IMR-90 (cell line): ENCODE data around the gene ADAM30. TPM values are rescaled to one million over a fixed set of nuclear protein-coding genes. Genes with fewer than 3 reads are reported as not detected.

Experiments used
- ATAC-seq: fragments of 200-7000 bp; cut with Tn5 transposase; 2 replicates; pipeline ENCODE4 v1.9.1; 2020; ENCODE audit warnings: low read depth, mild to moderate bottlenecking, moderate library complexity
- BruUV-seq: library from RNA; stranded (reverse); fragments of 400-500 nt; replicated peaks from 2 replicates; lab custom pipeline; 2021; lab: Mats Ljungman, UMichigan
- CTCF ChIA-PET: fragments of 300-600 bp; formaldehyde crosslinking; extraction: SDS; loops from one replicate; lab custom pipeline; 2021; ENCODE audit warnings: antibody characterized with exemption; lab: Yijun Ruan, JAX
- POLR2A ChIA-PET: fragments of 300-600 bp; sonication (Branson Sonifier 250); formaldehyde crosslinking; loops from one replicate; lab custom pipeline; 2022; ENCODE audit warnings: antibody characterized with exemption; ENCODE audit not compliant: unreplicated experiment; lab: Charles Lee
- DNase-seq: peaks from one replicate; pipeline ENCODE4 v3.0.0; 2013
- H2AFZ ChIP-seq: replicated peaks from 2 replicates; pipeline ENCODE3; 2013; ENCODE audit warnings: low read length, mild to moderate bottlenecking; ENCODE audit not compliant: poor library complexity
- H2AK5ac ChIP-seq: 2 replicates; pipeline ENCODE4 v1.6.1; 2013; ENCODE audit warnings: low read depth, low read length, inconsistent platforms
- H2AK9ac ChIP-seq: replicated peaks from 2 replicates; pipeline ENCODE3; 2013; ENCODE audit warnings: mild to moderate bottlenecking, low read depth, low read length, moderate library complexity; ENCODE audit not compliant: poor library complexity
- H2BK120ac ChIP-seq: 2 replicates; pipeline ENCODE4 v1.6.1; 2013; ENCODE audit warnings: low read depth, low read length, inconsistent platforms
- H2BK15ac ChIP-seq: 3 replicates; pipeline ENCODE4 v1.6.1; 2013; ENCODE audit warnings: low read depth, low read length, inconsistent platforms
- H2BK20ac ChIP-seq: 2 replicates; pipeline ENCODE4 v1.6.1; 2013; ENCODE audit warnings: low read depth, mild to moderate bottlenecking, inconsistent platforms, low read length, moderate library complexity
- H2BK5ac ChIP-seq: 2 replicates; pipeline ENCODE4 v1.6.1; 2013; ENCODE audit warnings: mild to moderate bottlenecking, low read depth, low read length, inconsistent platforms; ENCODE audit not compliant: poor library complexity, severe bottlenecking
- H3K14ac ChIP-seq: replicated peaks from 2 replicates; pipeline ENCODE4 v1.6.1; 2013; ENCODE audit warnings: low read depth, low read length, inconsistent platforms
- H3K18ac ChIP-seq: 2 replicates; pipeline ENCODE4 v1.6.1; 2013; ENCODE audit warnings: low read depth, low read length, control low read depth
- H3K23ac ChIP-seq: 2 replicates; pipeline ENCODE4 v1.6.1; 2013; ENCODE audit warnings: low read depth, low read length, inconsistent platforms
- H3K27ac ChIP-seq: 2 replicates; pipeline ENCODE4 v1.5.1; 2013; ENCODE audit warnings: mild to moderate bottlenecking, control low read depth, low read length; ENCODE audit not compliant: insufficient read depth
- H3K27me3 ChIP-seq: 2 replicates; pipeline ENCODE4 v1.6.1; 2013; ENCODE audit warnings: low read length; ENCODE audit not compliant: control insufficient read depth, insufficient read depth
- H3K36me3 ChIP-seq: 2 replicates; pipeline ENCODE4 v1.6.1; 2013; ENCODE audit warnings: low read length, mixed read lengths; ENCODE audit not compliant: control insufficient read depth, insufficient read depth
- H3K4ac ChIP-seq: 2 replicates; pipeline ENCODE4 v1.6.1; 2013; ENCODE audit warnings: low read depth, low read length, inconsistent platforms
- H3K4me1 ChIP-seq: 2 replicates; pipeline ENCODE4 v1.6.1; 2013; ENCODE audit warnings: low read length, mixed read lengths; ENCODE audit not compliant: control insufficient read depth, insufficient read depth
- H3K4me2 ChIP-seq: 2 replicates; pipeline ENCODE4 v1.6.1; 2013; ENCODE audit warnings: low read depth, mild to moderate bottlenecking, control low read depth, low read length, moderate library complexity
- H3K4me3 ChIP-seq: 2 replicates; pipeline ENCODE4 v1.5.1; 2013; ENCODE audit warnings: low read depth, mild to moderate bottlenecking, control low read depth, low read length, moderate library complexity; ENCODE audit not compliant: insufficient read depth
- H3K56ac ChIP-seq: 2 replicates; pipeline ENCODE4 v1.6.1; 2013; ENCODE audit warnings: low read length, inconsistent platforms; ENCODE audit not compliant: insufficient read depth; ENCODE audit errors: extremely low read depth
- H3K79me1 ChIP-seq, 2 experiments: 2 replicates each; pipeline ENCODE4 v1.6.1; 2013; ENCODE audit warnings: low read length in 2 of 2, inconsistent platforms in 1 of 2, low read depth in 1 of 2
- H3K9ac ChIP-seq: 2 replicates; pipeline ENCODE4 v1.6.1; 2013; ENCODE audit warnings: low read depth, low read length, control low read depth
- H3K9me1 ChIP-seq: 2 replicates; pipeline ENCODE4 v1.6.1; 2013; ENCODE audit warnings: low read length, inconsistent platforms; ENCODE audit not compliant: insufficient read depth
- H3K9me3 ChIP-seq: 2 replicates; pipeline ENCODE4 v1.6.1; 2013; ENCODE audit warnings: low read length; ENCODE audit not compliant: control insufficient read depth, insufficient read depth
- H4K20me1 ChIP-seq: 2 replicates; pipeline ENCODE4 v1.6.1; 2013; ENCODE audit warnings: low read length, inconsistent platforms; ENCODE audit not compliant: insufficient read depth
- H4K5ac ChIP-seq: 2 replicates; pipeline ENCODE4 v1.6.1; 2013; ENCODE audit warnings: mild to moderate bottlenecking, low read depth, low read length, control low read depth
- H4K8ac ChIP-seq, 2 experiments: 2 replicates each; pipeline ENCODE4 v1.6.1; 2013; ENCODE audit warnings: low read depth in 2 of 2, low read length in 2 of 2, control low read depth in 1 of 2, inconsistent platforms in 1 of 2
- H4K91ac ChIP-seq: 2 replicates; pipeline ENCODE4 v1.6.1; 2013; ENCODE audit warnings: low read depth, low read length, inconsistent platforms; ENCODE audit not compliant: insufficient read depth
- BHLHE40 ChIP-seq: fragments of 150-350 bp; IDR thresholded peaks from 2 replicates; pipeline ENCODE4 v1.6.1; 2016; ENCODE audit warnings: mild to moderate bottlenecking, low read depth, low read length
- CHD1 ChIP-seq: IDR thresholded peaks from 2 replicates; pipeline ENCODE4 v1.6.1; 2012; ENCODE audit warnings: low read depth, low read length, improper control_type of control experiment
- FOS ChIP-seq: fragments of 150-350 bp; IDR thresholded peaks from 2 replicates; pipeline ENCODE4 v1.6.1; 2016; ENCODE audit warnings: low read depth, low read length
- MAFK ChIP-seq: IDR thresholded peaks from 2 replicates; pipeline ENCODE4 v1.6.1; 2012; ENCODE audit warnings: low read depth, low read length, improper control_type of control experiment
- MAZ ChIP-seq: IDR thresholded peaks from 2 replicates; pipeline ENCODE4 v1.6.1; 2012; ENCODE audit warnings: low read depth, mild to moderate bottlenecking, low read length, improper control_type of control experiment, moderate library complexity, borderline replicate concordance
- MXI1 ChIP-seq: IDR thresholded peaks from 2 replicates; pipeline ENCODE4 v1.6.1; 2012; ENCODE audit warnings: low read depth, mild to moderate bottlenecking, low read length, moderate library complexity, borderline replicate concordance
- NFE2L2 ChIP-seq: fragments of 150-350 bp; IDR thresholded peaks from 2 replicates; pipeline ENCODE4 v1.6.1; 2016; ENCODE audit warnings: low read depth, mild to moderate bottlenecking, low read length
- POLR2A ChIP-seq: IDR thresholded peaks from 2 replicates; pipeline ENCODE4 v1.6.1; 2012; ENCODE audit warnings: mild to moderate bottlenecking, low read depth, low read length
- RAD21 ChIP-seq: IDR thresholded peaks from 2 replicates; pipeline ENCODE4 v1.6.1; 2012; ENCODE audit warnings: low read length, improper control_type of control experiment
- RCOR1 ChIP-seq: IDR thresholded peaks from 2 replicates; pipeline ENCODE4 v1.6.1; 2012; ENCODE audit warnings: mild to moderate bottlenecking, low read length, improper control_type of control experiment; ENCODE audit not compliant: insufficient replicate concordance
- RFX5 ChIP-seq: IDR thresholded peaks from 2 replicates; pipeline ENCODE4 v1.8.0; 2012; ENCODE audit warnings: low read depth, mild to moderate bottlenecking, low read length, moderate library complexity
- SMC3 ChIP-seq: fragments of 150-350 bp; IDR thresholded peaks from 2 replicates; pipeline ENCODE4 v1.6.1; 2016; ENCODE audit warnings: low read depth, mild to moderate bottlenecking, antibody characterized with exemption, low read length, moderate library complexity
- WGBS, 2 experiments: methylation state at CpG; one replicate each; pipeline versions ENCODE4 v1.1.5 to v1.1.7; 2013; ENCODE audit warnings: missing lambda C conversion rate in 2 of 2; ENCODE audit not compliant: insufficient read length in 1 of 2; ENCODE audit errors: extremely low coverage in 2 of 2; 5-methylcytosine and 5-hydroxymethylcytosine counted together
- dilution Hi-C: fragments of 300-500 bp; cut with HindIII; formaldehyde crosslinking; loops from one replicate; pipeline ENCODE4 v1.14.3; 2018; ENCODE audit warnings: low sequenced_read_pairs; ENCODE audit not compliant: unreplicated experiment
- in situ Hi-C: fragments of 300-500 bp; cut with MboI; formaldehyde crosslinking; loops from 3 replicates; pipeline ENCODE4 v1.14.3; 2019; ENCODE audit warnings: low sequenced_read_pairs, inconsistent platforms, mixed read lengths
- intact Hi-C: fragments of 100-400 bp; cut with micrococcal nuclease; formaldehyde crosslinking; loops from 2 replicates; pipeline ENCODE4 v1.10.0; 2022
- polyA plus RNA-seq, 3 experiments: library from polyadenylated mRNA; depleted of rRNA; stranded (reverse); fragments of >200 nt; gene quantifications; 2 replicates each; pipeline ENCODE4 v1.2.3, GENCODE V29; 2012; ENCODE audit warnings: low replicate concordance in 1 of 3
- total RNA-seq: library from RNA; depleted of rRNA; stranded (reverse); fragments of >200 nt; gene quantifications from 2 replicates; pipeline ENCODE4 v1.2.3, GENCODE V29; 2012
- TF ChIP-seq, protein P1 (sequence below): fragments of 150-350 bp; IDR thresholded peaks from 2 replicates; pipeline ENCODE4 v1.6.1; 2017; ENCODE audit warnings: mild to moderate bottlenecking, antibody characterized with exemption, low read length, low read depth
- TF ChIP-seq, protein P2 (sequence below): fragments of 150-350 bp; IDR thresholded peaks from 2 replicates; pipeline ENCODE4 v1.6.1; 2016; ENCODE audit warnings: low read depth, mild to moderate bottlenecking, low read length, moderate library complexity, borderline replicate concordance
- TF ChIP-seq, protein P3 (sequence below): conservative IDR thresholded peaks from 2 replicates; pipeline ENCODE4 v1.5.1; 2012; ENCODE audit warnings: mild to moderate bottlenecking, low read depth, low read length, improper control_type of control experiment

The ADAM30 gene
- total and polyA plus RNA-seq, 2 of the 4 experiments (the other 2 are of a cell fraction): not detected

DNA sequence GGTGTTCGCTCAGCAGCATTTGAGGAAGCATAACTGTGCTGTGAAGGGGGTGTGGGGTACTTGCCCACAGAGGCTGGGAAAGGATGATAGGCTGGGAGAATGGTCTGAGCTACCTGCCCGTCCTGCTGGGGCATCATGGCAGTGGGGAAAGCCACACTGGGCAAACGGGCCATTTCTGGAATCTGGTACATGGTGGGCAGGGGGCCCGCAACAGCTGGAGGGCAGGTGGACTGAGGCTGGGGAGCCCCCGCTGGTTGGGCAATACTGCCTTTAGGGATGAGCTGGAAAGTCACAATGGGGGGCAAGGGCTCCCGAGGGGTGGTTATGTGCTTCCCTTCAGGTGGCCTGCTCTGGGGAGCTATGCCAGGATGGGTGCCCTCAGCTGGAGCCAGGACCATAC lies 19.2 kb upstream of the ADAM30 start (continued):
- no peak for TF ChIP-seq NFE2L2
- TF ChIP-seq CHD1: no peak
- no peak for TF ChIP-seq SMC3

DNA sequence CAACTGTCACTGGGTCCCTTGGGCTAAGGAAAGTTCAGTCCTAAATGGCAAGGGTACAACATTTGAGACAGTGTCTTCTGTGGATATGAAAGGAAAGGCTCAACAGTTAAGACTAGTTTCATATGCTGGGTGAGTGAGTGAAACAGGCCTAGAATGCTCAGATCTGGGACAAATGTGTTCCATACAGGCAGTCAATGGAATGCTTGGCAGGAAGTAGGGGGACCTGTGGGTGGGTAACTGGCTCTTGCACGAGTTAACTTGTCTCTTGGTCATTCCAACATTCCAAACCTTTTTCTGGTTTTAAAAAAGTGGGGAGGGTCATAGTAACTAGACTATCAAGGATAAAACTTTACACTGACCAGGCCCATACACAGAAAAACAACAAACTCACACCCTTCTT lies 17.8 kb upstream of the ADAM30 start:
- H3K27ac ChIP-seq: no peak overlapping the region
- CTCF ChIA-PET: no interaction called here
- no peak for DNase-seq

More for the DNA sequence above, 17.8 kb upstream of the ADAM30 start:
- Histone ChIP-seq H3K18ac (no peak overlapping the region), H3K79me1 (peaks cover 0 to 17% of the 10 kb centered on the region in 2 experiments; a peak in 2 of 4 replicates), H4K91ac (no peak overlapping the region), H3K4me1 (no peaks in the 10 kb centered on the region), H2BK20ac (no peak overlapping the region), H2BK15ac (no peak overlapping the region), H3K56ac (no peak overlapping the region), H2AFZ (no peak overlapping the region), H2BK120ac (no peak overlapping the region), H4K5ac (no peak overlapping the region), H3K27me3 (no peaks in the 10 kb centered on the region), H3K23ac (no peak overlapping the region), H3K36me3 (peaks cover 39% of the 10 kb centered on the region), H2BK5ac (no peak overlapping the region), H3K4ac (no peak overlapping the region), H2AK5ac (no peak overlapping the region), H4K8ac (no peak overlapping the region), H2AK9ac (no peak overlapping the region), H3K4me2 (no peak overlapping the region), H4K20me1 (no peaks in the 10 kb centered on the region), H3K9ac (no peak overlapping the region), H3K9me3 (no peaks in the 10 kb centered on the region), H3K9me1 (peaks cover 14% of the 10 kb centered on the region; the same call in 1 of the 2 replicates), H3K4me3 (no peak overlapping the region), H3K14ac (no peak overlapping the region)
- in situ Hi-C loops (no loop called here), intact Hi-C loops (no loop called here), dilution Hi-C loops (no loop called here)
- no CpG with 5 or more reads among the region's 1 CpG for WGBS, 2 experiments
- POLR2A ChIA-PET: no interaction called here
- BruUV-seq: no TSS peak
- no peak for TF ChIP-seq CHD1
- TF ChIP-seq, protein P1, sequence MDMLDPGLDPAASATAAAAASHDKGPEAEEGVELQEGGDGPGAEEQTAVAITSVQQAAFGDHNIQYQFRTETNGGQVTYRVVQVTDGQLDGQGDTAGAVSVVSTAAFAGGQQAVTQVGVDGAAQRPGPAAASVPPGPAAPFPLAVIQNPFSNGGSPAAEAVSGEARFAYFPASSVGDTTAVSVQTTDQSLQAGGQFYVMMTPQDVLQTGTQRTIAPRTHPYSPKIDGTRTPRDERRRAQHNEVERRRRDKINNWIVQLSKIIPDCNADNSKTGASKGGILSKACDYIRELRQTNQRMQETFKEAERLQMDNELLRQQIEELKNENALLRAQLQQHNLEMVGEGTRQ: no peak
- TF ChIP-seq, protein P2, sequence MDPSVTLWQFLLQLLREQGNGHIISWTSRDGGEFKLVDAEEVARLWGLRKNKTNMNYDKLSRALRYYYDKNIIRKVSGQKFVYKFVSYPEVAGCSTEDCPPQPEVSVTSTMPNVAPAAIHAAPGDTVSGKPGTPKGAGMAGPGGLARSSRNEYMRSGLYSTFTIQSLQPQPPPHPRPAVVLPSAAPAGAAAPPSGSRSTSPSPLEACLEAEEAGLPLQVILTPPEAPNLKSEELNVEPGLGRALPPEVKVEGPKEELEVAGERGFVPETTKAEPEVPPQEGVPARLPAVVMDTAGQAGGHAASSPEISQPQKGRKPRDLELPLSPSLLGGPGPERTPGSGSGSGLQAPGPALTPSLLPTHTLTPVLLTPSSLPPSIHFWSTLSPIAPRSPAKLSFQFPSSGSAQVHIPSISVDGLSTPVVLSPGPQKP: no peak
- no peak for TF ChIP-seq POLR2A
- no peak for TF ChIP-seq MAZ
- TF ChIP-seq SMC3: no peak
- TF ChIP-seq BHLHE40: no peak
- TF ChIP-seq RFX5: no peak
- no peak for TF ChIP-seq MXI1
- TF ChIP-seq NFE2L2: no peak
- TF ChIP-seq RCOR1: no peak
- TF ChIP-seq MAFK: no peak
- TF ChIP-seq, protein P3, sequence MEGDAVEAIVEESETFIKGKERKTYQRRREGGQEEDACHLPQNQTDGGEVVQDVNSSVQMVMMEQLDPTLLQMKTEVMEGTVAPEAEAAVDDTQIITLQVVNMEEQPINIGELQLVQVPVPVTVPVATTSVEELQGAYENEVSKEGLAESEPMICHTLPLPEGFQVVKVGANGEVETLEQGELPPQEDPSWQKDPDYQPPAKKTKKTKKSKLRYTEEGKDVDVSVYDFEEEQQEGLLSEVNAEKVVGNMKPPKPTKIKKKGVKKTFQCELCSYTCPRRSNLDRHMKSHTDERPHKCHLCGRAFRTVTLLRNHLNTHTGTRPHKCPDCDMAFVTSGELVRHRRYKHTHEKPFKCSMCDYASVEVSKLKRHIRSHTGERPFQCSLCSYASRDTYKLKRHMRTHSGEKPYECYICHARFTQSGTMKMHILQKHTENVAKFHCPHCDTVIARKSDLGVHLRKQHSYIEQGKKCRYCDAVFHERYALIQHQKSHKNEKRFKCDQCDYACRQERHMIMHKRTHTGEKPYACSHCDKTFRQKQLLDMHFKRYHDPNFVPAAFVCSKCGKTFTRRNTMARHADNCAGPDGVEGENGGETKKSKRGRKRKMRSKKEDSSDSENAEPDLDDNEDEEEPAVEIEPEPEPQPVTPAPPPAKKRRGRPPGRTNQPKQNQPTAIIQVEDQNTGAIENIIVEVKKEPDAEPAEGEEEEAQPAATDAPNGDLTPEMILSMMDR: no peak
- TF ChIP-seq RAD21: no peak
- no peak for TF ChIP-seq FOS
- no peak for ATAC-seq
